Adrenal gland (tissue), 5 donors: ENCODE results near the gene RSPH6A.

Experiments used
- CTCF ChIP-seq, 6 experiments: fragments of 450-650 bp in 4 of 6; fragments of 200-600 bp in 2 of 6; sonication (generic) in 1 of 6; IDR thresholded peaks; 1 replicate in 5 of 6; 2 replicates in 1 of 6; pipeline versions ENCODE4 v1.5.1 to v1.8.0; 2016 to 2021; ENCODE audit warnings: antibody characterized with exemption in 6 of 6, mild to moderate bottlenecking in 2 of 6, moderate library complexity in 1 of 6
- POLR2A ChIP-seq, 2 donors: fragments of 450-650 bp; IDR thresholded peaks; one replicate each; pipeline ENCODE4 v1.6.1; 2017; ENCODE audit warnings: antibody characterized with exemption in 2 of 2, mild to moderate bottlenecking in 2 of 2, moderate library complexity in 1 of 2
- donor health status: DM: no; HTN: no; CAD: no.

DNA sequence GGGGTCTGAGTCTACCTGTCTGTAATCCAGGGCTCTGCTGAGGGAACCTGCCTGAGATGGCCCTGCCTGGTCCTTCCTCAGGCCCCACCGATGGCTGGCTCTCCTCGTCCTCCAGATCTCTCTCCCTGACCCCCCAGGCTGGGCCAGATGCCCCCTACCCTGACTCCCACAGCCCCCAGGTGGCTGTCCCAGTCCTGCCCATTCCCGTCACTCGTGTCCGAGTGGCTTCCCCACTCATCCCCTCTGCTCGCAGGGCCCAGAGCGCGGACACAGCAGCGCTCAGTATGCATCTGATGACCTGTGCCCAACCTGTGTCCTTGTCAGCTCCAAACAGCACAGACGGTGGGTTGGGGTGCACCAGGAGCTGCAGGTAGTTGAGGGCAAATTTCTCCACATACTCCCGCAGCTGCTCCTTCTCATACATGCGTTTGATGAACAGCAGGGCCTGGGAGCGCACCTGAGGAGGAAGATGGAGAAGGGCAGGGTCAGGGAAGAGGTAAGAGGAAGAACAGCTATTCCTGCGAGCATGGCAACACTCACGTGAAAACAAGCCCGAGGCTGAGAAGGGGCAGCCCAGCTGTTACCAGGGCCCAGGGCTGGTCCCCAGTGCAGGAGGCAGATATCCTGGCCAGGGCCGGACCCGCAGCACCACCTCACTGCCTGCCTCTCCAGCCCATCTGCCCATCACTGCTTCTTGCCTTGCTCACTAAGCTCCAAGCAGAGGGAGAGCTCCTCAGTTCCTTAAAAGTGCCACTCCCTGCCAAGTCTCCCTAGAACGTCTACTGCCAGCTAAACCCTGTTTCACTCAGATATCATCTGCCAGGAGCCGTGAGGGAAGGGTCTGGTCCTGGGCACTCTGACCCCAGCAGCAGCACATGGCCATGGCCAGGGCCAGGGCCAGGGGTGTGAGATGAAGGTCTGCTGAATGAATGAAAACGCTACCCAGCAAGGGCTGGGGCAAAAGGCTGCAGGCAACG lies 11.1 kb upstream of the RSPH6A start:
- no peak for TF ChIP-seq CTCF (IDR thresholded peaks at IDR 0.05)
- TF ChIP-seq POLR2A (IDR thresholded peaks at IDR 0.05): no peak
